ENCODE results near the gene METTL23.
"Not testable (repeated sequence)": the region's sequence is repeated elsewhere in the genome, so short reads cannot be mapped to it uniquely, and the experiment has no call there.

Gene METTL23

DNA sequence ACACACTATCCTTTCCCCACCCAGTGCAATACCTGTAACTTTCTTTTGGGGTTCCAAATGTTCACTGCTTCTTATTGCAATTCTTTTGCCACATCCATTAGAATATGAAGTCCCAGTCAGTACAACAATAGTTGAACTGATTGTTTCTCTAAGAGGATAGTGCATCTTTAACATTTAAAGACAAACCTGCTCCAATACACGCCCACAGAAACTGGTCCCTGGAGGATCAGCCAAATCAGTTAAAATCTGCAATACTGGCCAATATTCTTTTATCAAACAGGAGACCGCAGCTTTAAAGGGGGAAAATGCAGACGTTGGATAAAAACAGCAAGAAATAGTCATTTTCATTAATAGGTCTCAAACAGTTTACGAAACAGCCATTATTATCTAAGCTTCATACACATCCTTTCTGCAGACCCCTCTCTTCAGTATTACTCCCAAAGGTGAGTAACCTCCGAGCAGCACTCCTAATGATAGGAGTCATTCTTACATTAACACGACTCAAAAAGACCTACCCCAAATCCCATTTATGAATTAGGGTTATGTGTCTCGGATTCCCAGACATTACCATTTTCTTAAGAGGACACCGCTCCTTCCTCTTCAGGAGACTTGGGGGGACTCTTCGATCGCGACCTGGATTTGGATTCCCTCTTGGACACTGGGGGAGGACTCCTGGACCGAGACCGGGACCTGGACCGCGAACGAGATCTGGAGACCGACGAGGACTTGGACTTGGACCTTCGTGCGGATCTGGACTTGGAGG is 9.1 kb downstream of the METTL23 start:
- no peak for DNase-seq

DNA sequence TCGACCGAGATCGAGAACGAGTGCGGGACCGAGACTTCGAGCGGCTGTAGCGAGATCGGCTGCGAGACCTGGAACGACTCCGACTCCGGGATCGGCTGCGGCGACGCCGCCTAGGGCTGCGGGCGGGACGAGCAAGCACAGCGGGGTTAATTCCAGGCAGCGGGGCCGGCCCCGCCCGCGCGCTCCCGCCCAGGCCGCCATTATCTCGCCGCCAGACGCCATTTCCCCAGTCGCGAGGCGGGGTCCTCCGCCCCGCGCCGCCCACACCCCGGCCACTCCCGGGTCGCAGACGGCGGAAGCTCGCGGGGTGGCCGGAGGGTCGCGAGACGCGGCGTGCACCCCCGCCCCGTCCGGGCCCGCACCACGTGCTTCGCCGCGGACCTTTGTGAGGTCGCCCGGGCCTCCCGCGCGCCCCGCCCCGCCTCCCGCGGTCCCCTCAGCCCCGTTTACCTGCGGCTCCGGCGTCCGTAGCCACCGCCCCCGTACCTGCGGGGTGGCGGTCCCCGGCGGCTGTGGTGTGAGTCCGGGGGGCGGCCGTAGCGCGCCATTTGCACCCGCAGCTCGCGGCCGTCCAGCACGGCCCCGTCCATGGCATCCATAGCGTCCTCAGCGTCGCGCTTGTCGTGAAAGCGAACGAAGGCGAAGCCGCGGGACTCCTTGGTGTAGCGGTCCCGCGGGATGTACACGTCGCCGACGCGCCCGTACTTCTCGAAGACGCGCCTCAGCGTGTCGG is 9.9 kb downstream of the METTL23 start:
- DNase-seq = peak; percentile 13

- DNase-seq = peak; percentile 99
Observed at GRCh38 chr17:76737082-76737675, 10.5 kb downstream of the METTL23 start, which contains the start of gene SRSF2. Gene SRSF2 (minus strand): TSS chr17:76737331. CDS start chr17:76737160, 171 bp downstream.

GRCh38 chr17:76737676-76738467 is 11.2 kb downstream of the METTL23 start, which contains the start of gene MFSD11:
Gene MFSD11 (plus strand): TSS chr17:76738119. CDS start chr17:76738353, 234 bp downstream.
- peak; percentile 80 for DNase-seq

DNA sequence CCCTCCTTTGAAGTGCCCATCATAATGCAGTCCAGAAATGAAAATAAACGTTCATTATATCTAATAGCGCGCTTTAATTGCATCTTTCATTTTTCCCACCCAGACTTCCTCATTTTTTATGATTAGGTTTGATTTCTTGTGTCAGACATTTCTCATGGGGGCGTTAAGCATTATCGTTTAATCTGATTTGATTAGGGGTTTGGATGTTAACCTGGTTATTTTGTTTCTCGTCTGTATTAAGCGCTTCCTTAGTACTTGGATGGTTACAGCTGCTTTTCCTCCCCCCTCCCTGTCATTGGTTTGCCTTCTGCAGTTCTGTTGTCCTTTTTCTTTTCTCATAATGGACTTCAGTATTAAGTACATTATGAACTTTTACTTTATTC is 11.8 kb downstream of the METTL23 start:
- peak; percentile 15 for DNase-seq

DNA sequence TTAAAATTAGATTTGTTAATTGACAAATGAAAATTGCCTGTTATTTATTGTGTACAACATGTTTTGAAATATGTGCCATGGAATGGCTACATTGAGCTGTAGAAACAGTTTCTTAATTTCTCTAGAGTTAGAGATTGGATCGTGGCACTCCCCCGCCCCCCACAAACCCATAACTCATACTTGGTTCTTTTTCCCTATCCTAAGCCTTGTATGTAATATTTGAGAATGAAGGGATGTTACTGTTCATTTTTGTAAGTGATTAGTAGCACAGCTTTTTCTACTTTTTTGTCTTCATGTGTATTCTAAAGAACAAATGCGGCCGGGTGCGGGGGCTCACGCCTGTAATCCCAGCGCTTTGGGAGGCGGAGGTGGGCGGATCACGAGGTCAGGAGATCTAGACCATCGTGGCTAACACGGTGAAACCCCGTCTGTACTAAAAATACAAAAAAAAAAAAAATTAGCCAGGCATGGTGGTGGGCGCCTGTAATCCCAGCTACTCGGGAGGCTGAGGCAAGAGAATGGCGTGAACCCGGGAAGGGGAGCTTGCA is 13.0 kb downstream of the METTL23 start:
- not testable (repeated sequence) for DNase-seq

- DNase-seq = no peak
Observed at GRCh38 chr17:76740329-76741118, 13.9 kb downstream of the METTL23 start.

DNA sequence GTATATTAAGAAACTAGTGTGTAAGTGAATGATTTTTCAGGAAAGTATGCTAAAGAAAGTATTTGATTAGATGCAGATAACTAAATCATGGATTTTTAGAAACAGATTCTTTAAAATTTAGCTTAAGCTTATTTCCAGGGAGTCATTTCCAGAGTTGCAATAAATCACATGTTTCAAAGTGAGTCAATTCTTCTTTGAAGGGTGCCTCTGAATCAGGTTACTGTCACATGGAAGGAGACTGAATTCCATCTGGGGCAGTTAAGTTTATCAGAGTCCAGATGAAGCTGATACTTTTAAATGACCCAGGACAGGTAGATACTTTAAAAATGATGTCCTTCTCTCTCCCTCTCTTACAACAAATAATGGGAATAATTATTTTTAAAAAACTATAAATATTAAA is 16.3 kb downstream of the METTL23 start:
- DNase-seq = no peak

GRCh38 chr17:76744747-76745146 is 18.1 kb downstream of the METTL23 start:
- DNase-seq = no peak

- DNase-seq = not testable (repeated sequence)
Observed at GRCh38 chr17:76745785-76746184, 19.1 kb downstream of the METTL23 start.

DNA sequence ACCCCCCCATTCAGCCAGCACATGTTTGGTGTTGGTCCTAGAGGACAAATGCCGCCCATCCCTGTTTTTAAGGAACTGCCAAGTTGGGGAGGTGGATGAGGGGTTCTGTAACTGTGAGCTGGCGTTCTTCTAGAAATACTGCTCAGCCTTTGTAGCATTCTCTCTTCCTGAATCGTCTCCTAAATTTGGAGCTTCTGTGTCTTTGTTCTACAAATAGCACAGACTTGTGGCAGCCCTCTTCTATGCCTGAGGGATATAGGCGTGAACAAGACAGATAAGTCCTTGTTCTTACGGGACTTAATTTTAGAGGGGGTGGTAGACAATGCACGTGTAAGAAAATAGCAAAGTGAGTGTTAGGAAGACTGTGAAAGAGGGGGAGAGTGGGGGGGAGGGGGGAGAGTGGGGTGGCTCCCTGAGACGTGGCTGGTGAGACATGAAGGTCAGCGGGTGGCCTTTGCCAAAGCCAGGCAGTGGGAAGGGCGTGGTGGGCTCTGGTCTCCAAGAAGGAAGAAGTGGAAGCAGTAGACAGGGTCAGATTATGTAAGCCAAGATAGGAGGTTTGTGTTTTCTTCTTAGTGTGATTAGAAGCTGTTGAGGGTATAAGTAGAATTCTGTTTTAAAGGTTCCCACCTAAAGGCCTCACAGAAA is 21.2 kb downstream of the METTL23 start:
- DNase-seq = no peak

DNA sequence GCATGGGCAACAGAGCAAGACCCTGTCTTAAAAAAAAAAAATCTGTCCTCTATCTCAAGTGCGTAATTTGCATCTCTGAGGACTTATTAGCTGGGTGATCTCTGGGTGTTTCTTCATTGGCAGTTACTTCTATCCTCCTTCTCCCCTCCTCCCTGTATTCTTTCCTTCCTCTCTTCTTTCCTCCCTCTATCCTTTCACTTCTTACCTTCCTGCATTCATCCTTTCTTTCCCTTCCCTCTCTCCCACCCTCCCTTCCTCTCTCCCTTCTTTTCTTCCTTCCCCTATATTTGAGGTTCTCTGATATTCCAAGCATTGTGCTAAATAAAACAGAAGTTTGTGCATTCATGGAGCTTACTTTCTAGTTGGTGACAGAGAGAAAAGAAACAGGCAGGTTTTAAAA is 22.0 kb downstream of the METTL23 start:
- DNase-seq = no peak

DNA sequence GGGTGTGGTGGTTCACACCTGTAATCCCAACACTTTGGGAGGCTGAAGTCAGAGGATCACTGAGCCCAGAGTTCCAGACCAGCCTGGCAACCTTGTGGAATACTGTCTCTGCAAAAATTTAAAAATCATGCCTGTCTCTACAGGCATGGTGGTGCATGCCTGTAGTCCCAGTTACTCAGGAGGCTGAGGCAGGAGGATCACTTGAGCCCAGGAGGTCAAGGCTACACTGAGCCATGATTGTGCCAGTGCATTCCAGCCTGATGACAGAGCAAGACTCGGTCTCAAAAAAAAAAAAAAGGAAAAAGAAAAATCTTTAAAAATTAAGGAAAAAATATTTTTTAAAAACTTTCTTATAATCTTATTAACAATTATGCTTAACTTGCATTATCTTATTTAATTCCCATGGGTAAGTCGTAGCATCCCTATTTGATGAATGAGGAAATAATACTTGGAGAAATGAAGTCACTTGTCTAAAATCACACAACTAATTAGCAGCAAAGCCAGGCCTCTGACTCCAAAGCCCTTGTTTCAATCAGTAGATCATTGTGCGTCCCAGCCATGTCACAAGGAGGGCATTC is 24.9 kb downstream of the METTL23 start:
- DNase-seq = no peak

GRCh38 chr17:76752006-76752405 is 25.4 kb downstream of the METTL23 start:
- no peak for DNase-seq

GRCh38 chr17:76753061-76753961 is 26.7 kb downstream of the METTL23 start:
- DNase-seq = peak; percentile 6

DNA sequence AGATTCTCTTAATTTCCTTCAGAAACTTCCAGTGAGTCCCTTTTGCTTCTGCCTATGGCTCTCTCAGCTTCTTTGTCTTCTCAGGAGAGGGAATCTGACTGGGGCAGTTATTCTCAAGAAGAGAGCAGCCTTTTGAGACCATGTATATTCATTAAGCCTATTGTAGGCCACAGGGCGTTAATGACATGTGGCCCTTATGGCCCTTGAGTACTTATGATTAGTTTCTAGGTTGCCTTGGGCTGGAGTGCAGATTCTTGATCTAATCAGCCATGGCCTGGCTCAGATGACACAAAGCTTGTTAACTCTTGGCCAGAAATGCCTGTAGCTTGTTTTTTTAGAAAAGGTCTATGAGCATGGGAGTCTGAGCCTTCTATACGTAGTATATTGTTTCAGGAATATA is 28.6 kb downstream of the METTL23 start:
- no peak for DNase-seq

GRCh38 chr17:76757256-76757655 is 30.6 kb downstream of the METTL23 start:
- no peak for DNase-seq

DNA sequence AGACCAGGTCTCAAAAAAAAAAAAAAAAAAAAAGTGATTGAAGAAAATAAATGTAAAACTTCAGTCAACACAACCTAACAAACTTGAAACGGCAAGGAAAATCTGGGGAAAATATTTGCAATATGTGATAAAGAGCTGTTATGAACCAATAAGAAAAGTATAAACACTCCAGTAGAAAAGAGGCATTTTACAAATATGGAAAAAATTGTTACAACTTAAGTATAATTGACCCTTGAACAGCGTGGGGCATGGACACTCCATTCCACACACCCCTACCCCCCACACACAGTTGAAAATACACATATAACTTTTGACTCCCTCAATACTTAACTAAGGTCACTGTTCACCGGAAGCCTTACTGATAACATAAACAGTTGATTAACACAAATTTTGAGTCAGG is 31.9 kb downstream of the METTL23 start:
- DNase-seq = no peak

GRCh38 chr17:76772842-76773525 is 46.3 kb downstream of the METTL23 start:
- DNase-seq = no peak
